Gastrocnemius medialis (tissue), 4 donors: Measurements from ENCODE around the gene FNDC5. TPM values are rescaled to one million over a fixed set of nuclear protein-coding genes. Genes with fewer than 3 reads are reported as not detected.

Source experiments
- ATAC-seq, 2 donors: fragments of 150-250 bp; one replicate each; pipeline ENCODE4 v1.9.1; 2016
- DNase-seq, 2 donors: peaks; one replicate each; pipeline ENCODE4 v3.0.0-alpha.2; 2019
- H3K27ac ChIP-seq, 4 donors: fragments of 200-600 bp; sonication (generic); 1 replicate in 1 of 4; 2 replicates in 3 of 4; pipeline ENCODE4 v1.5.1; 2016 to 2018; ENCODE audit warnings: mild to moderate bottlenecking in 2 of 4, moderate library complexity in 1 of 4
- H3K27me3 ChIP-seq, 3 donors: fragments of 200-600 bp; sonication (generic) in 2 of 3; 1 replicate in 1 of 3; 2 replicates in 2 of 3; pipeline versions ENCODE4 v1.5.1 to v1.6.0; 2016 to 2019; ENCODE audit warnings: mild to moderate bottlenecking in 1 of 3, moderate library complexity in 1 of 3
- H3K36me3 ChIP-seq, 2 donors: fragments of 200-600 bp; sonication (generic) in 1 of 2; one replicate each; pipeline ENCODE4 v1.5.1; 2017 to 2018
- H3K4me1 ChIP-seq, 2 donors: fragments of 200-600 bp; sonication (generic) in 1 of 2; one replicate each; pipeline ENCODE4 v1.5.1; 2016 to 2017; ENCODE audit warnings: mild to moderate bottlenecking in 2 of 2
- H3K4me3 ChIP-seq, 4 donors: fragments of 200-600 bp; sonication (generic) in 3 of 4; 1 replicate in 1 of 4; 2 replicates in 3 of 4; pipeline ENCODE4 v1.5.1; 2016 to 2019; ENCODE audit warnings: mild to moderate bottlenecking in 2 of 4
- H3K9me3 ChIP-seq, 3 donors: fragments of 200-600 bp; sonication (generic) in 2 of 3; 1 replicate in 1 of 3; 2 replicates in 2 of 3; pipeline ENCODE4 v1.5.1; 2016 to 2019
- POLR2A ChIP-seq, 2 donors: fragments of 450-650 bp; IDR thresholded peaks; one replicate each; pipeline ENCODE4 v1.6.1; 2017; ENCODE audit warnings: antibody characterized with exemption in 2 of 2, mild to moderate bottlenecking in 2 of 2, moderate library complexity in 2 of 2
- in situ Hi-C, 4 donors: fragments of 200-750 bp; cut with MboI; loops; one replicate each; pipeline versions ENCODE4 v1.15.0 to v1.8.0; 2017; ENCODE audit warnings: low sequenced_read_pairs in 4 of 4
- intact Hi-C: fragments of 100-400 bp; cut with DNase I; formaldehyde crosslinking; loops from one replicate; pipeline ENCODE4 v1.15.1; 2023; ENCODE audit warnings: low total_unique reads
- total RNA-seq, 4 donors: library from RNA; depleted of rRNA; stranded (reverse); fragments of >200 nt; gene quantifications; one replicate each; pipeline versions ENCODE4 v1.1.0 to v1.2.3, GENCODE V29; 2016
- TF ChIP-seq, protein P1 (sequence below), 5 experiments: fragments of 450-650 bp in 3 of 5; fragments of 200-600 bp in 2 of 5; sonication (generic) in 2 of 5; IDR thresholded peaks in 4 of 5; conservative IDR thresholded peaks in 1 of 5; 1 replicate in 4 of 5; 2 replicates in 1 of 5; pipeline ENCODE4 v1.5.1; 2016 to 2019; ENCODE audit warnings: antibody characterized with exemption in 5 of 5, mild to moderate bottlenecking in 3 of 5, moderate library complexity in 3 of 5

FNDC5 gene
- total RNA-seq, 4 donors from 2014 or later: 39.6 to 274 (median 114) TPM

DNA sequence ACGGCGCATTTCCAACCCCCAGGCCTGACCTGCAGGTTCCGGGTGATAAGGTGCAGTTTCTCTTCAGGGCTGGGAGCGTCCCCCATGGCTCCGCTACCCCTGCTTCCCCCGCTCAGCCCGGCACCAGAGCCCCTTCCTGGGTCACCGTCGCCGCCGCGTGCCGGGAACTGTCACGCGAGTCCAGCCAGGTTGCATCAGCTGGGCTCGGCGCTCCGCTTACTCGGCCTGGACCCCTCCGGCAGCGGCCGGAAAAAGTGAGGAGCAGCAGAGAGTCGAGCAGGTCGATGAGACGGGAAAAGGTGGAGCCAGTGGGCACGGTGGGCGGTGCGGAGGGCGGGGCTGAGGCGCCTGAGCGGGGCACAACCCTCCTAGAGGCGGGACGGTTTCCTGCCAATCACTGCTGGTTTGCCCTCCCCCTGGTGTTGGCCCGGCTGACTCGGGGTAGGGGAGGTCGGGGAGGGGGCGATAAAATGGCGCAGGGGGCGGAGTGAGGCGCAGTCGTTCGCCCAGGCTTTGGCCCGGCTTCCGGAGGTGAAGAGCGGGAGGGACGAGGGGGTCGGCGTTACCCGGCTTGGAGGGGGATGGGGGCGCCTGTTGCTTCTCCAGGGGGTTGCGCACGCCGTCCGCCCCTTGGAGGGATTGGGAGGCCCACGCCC lies 53.4 kb downstream of the FNDC5 start, which contains the start of the genes S100PBP and YARS1:
TSS of gene S100PBP (plus strand) at position 495 of the 656 bp plus-strand sequence. CDS start 8,447 bp downstream, outside the sequence.
TSS of gene YARS1 (minus strand) at position 200 of the 656 bp plus-strand sequence. CDS start at position 86, 114 bp downstream.
- intact Hi-C loops (loop anchor here (1.0 to 5.0 kb wide), 4 partner anchors 115 to 655 kb away; partner anchors contain the start of genes RBBP4, SYNC and ZSCAN20), in situ Hi-C loops (no loop called here)
- ATAC-seq (peak; percentile 90 to 92), DNase-seq (peak; percentile 99)
- TF ChIP-seq, protein P1, sequence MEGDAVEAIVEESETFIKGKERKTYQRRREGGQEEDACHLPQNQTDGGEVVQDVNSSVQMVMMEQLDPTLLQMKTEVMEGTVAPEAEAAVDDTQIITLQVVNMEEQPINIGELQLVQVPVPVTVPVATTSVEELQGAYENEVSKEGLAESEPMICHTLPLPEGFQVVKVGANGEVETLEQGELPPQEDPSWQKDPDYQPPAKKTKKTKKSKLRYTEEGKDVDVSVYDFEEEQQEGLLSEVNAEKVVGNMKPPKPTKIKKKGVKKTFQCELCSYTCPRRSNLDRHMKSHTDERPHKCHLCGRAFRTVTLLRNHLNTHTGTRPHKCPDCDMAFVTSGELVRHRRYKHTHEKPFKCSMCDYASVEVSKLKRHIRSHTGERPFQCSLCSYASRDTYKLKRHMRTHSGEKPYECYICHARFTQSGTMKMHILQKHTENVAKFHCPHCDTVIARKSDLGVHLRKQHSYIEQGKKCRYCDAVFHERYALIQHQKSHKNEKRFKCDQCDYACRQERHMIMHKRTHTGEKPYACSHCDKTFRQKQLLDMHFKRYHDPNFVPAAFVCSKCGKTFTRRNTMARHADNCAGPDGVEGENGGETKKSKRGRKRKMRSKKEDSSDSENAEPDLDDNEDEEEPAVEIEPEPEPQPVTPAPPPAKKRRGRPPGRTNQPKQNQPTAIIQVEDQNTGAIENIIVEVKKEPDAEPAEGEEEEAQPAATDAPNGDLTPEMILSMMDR (IDR thresholded peaks at IDR 0.05 in 4 of 5, conservative IDR thresholded peaks at IDR 0.05 in 1 of 5): peak in 3 of 5 experiments; percentile 28 to 52 (median 39)
- peak; percentile 97 for TF ChIP-seq POLR2A (IDR thresholded peaks at IDR 0.05)
- Histone ChIP-seq H3K36me3 (no peaks in the 10 kb centered on the region), H3K9me3 (no peaks in the 10 kb centered on the region), H3K27ac (peak within 1 kb of the TSS; percentile 95 to 99 (median 96)), H3K4me1 (peaks cover 45 to 47% of the 10 kb centered on the region in 2 donors), H3K4me3 (peak within 1 kb of the TSS; percentile 91 to 98 (median 93)), H3K27me3 (no peaks in the 10 kb centered on the region)

DNA sequence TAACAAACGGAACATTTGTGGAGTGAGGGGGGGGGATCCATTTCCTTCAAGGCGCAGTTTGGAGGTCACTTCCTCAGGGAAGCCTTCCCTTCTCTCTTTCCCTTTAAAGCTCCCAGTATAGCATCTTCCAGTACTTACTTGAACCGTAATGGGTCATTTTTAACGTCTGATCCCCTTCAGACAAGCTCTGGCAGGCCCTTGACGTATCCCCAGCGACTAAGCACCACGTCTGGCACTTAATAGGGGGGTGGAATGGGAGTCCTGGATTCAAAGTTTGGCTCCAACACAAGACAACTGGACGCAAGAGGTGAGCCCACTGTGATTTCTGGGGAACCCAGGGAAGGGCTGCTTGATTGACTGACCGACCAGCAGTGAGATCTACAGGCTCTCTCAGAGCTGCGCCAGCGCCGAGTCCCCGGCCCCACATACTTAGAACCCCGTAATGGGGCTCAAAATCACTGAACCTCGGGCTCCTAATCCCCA lies 54.0 kb downstream of the FNDC5 start:
- Histone ChIP-seq H3K9me3 (no peaks in the 10 kb centered on the region), H3K4me1 (peaks cover 45 to 47% of the 10 kb centered on the region in 2 donors), H3K4me3 (peak overlapping the region; percentile 87 to 98 (median 92)), H3K27me3 (no peaks in the 10 kb centered on the region), H3K27ac (peak overlapping the region; percentile 95 to 99 (median 96)), H3K36me3 (no peaks in the 10 kb centered on the region)
- DNase-seq (peak in 1 of 2 donors; percentile 6), ATAC-seq (peak; percentile 26 to 29)
- intact Hi-C loops: loop anchor here (1.0 to 5.0 kb wide), 4 partner anchors 114 to 656 kb away; partner anchors contain the start of genes RBBP4, SYNC and ZSCAN20
- in situ Hi-C loops: no loop called here
- TF ChIP-seq, protein P1 (IDR thresholded peaks at IDR 0.05 in 4 of 5, conservative IDR thresholded peaks at IDR 0.05 in 1 of 5): no peak
- TF ChIP-seq POLR2A (IDR thresholded peaks at IDR 0.05): no peak

DNA sequence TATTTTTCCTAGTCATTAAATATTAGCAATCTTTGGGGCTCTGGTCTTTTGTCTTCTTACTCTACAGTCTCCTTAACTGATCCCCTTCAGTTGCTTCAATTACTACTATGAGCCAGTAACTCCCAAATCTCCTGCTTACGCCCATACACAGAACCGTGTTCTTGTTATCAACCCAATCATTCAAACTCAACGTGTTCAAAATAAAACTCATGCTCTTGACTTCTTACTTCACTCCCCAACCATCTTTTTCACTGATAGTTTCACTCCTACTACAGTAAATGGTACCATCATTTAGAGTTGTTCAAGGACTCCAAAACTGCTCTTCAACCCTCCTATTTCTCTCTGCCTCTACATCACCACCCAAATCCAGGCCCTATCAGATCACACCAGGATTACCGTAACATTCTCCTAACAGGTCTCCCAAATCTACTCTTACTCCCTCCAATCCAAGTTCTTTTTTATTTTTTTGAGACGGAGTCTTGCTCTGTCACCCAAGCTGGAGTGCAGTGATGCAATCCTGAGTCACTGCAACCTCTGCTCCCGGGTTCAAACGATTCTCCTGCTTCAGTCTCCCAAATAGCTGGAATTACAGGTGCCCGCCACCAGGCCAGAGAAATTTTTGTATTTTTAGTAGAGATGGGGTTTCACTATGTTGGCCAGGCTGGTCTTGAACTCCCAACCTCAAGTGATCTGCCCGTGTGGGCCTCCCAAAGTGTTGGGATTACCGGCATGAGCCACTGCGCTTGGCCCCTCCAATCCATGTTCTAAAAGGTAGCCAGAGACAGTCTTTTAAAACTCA lies 56.6 kb downstream of the FNDC5 start:
- in situ Hi-C loops: no loop called here
- peaks cover 40 to 42% of the 10 kb centered on the region in 2 donors for H3K4me1 ChIP-seq

More for the DNA sequence above, 56.6 kb downstream of the FNDC5 start:
- Histone ChIP-seq H3K27ac (peak overlapping the region; percentile 3 to 97 (median 52)), H3K4me3 (no peak overlapping the region), H3K36me3 (peaks cover 0 to 17% of the 10 kb centered on the region in 2 donors), H3K9me3 (no peaks in the 10 kb centered on the region), H3K27me3 (no peaks in the 10 kb centered on the region)
- DNase-seq (peak in 1 of 2 donors; percentile 22), ATAC-seq (no peak)
- TF ChIP-seq, protein P1 (IDR thresholded peaks at IDR 0.05 in 4 of 5, conservative IDR thresholded peaks at IDR 0.05 in 1 of 5): peak in 1 of 5 experiments; percentile 11
- no peak for TF ChIP-seq POLR2A (IDR thresholded peaks at IDR 0.05)
- intact Hi-C loops: no loop called here

Other genes with a start within 250 kb of the FNDC5 start
- 10 to 100 TPM; 22.1 to 48.1 (median 27.1) TPM for gene ZBTB8OS, start 220.4 kb downstream of the FNDC5 start, total RNA-seq
- gene RBBP4, start 219.7 kb downstream of the FNDC5 start, total RNA-seq: 10 to 100 TPM; 50.0 to 92.3 (median 53.0) TPM
- 100 to 1,000 TPM in 3 of 4 donors, 10 to 100 TPM in 1; 68.3 to 252 (median 158) TPM for gene SYNC, start 168.1 kb downstream of the FNDC5 start, total RNA-seq
- 10 to 100 TPM; 37.8 to 59.4 (median 55.9) TPM for gene YARS1, start 53.6 kb downstream of the FNDC5 start, total RNA-seq
- 10 to 100 TPM in 2 of 4 donors, 1 to 10 TPM in 2; 4.9 to 11.5 (median 9.9) TPM for gene S100PBP, start 53.3 kb downstream of the FNDC5 start, total RNA-seq
- not detected for gene HPCA, start 15.6 kb upstream of the FNDC5 start, total RNA-seq
- gene TMEM54, start 30.5 kb upstream of the FNDC5 start, total RNA-seq: 1 to 10 TPM; 4.0 to 7.0 (median 4.8) TPM
- gene RNF19B, start 93.9 kb upstream of the FNDC5 start, total RNA-seq: 10 to 100 TPM; 22.7 to 34.4 (median 28.6) TPM
- 100 to 1,000 TPM; 125 to 261 (median 152) TPM for gene AK2, start 166.0 kb upstream of the FNDC5 start, total RNA-seq
- gene AZIN2, start 210.2 kb upstream of the FNDC5 start, total RNA-seq: 1 to 10 TPM in 3 of 4 donors, under 1 TPM in 1; 0.52 to 3.1 (median 1.2) TPM